Neural crest cell (in vitro differentiated cells): Measurements from ENCODE around the gene POGK. TPM values are rescaled to one million over a fixed set of nuclear protein-coding genes. Genes with fewer than 3 reads are reported as not detected.
A peak's percentile ranks its signal among the peaks of the same experiment; 100 is the strongest.

Source experiments
- DNase-seq: peaks from one replicate; pipeline ENCODE4 v3.0.0; 2021; ENCODE audit warnings: low read depth, mixed read lengths, low spot score
- H3K27ac Mint-ChIP-seq: one replicate; pipeline ENCODE4 v1.8.0; 2021; ENCODE audit warnings: mild to moderate bottlenecking, mixed read lengths; ENCODE audit not compliant: unreplicated experiment
- H3K27me3 Mint-ChIP-seq: 2 replicates; pipeline ENCODE4 v1.8.0; 2021; ENCODE audit warnings: low read depth, mild to moderate bottlenecking, mixed read lengths
- H3K36me3 Mint-ChIP-seq: 2 replicates; pipeline ENCODE4 v1.8.0; 2021; ENCODE audit warnings: low read depth, mild to moderate bottlenecking, mixed read lengths
- H3K4me1 Mint-ChIP-seq: 2 replicates; pipeline ENCODE4 v1.8.0; 2021; ENCODE audit warnings: mixed read lengths
- H3K4me3 Mint-ChIP-seq: one replicate; pipeline ENCODE4 v1.8.0; 2021; ENCODE audit warnings: mild to moderate bottlenecking, mixed read lengths
- H3K9me3 Mint-ChIP-seq: 2 replicates; pipeline ENCODE4 v1.8.0; 2021; ENCODE audit warnings: mixed read lengths
- long read RNA-seq: library from polyadenylated mRNA; unstranded; transcript quantifications from one replicate; pipeline ENCODE4 v2.0.0, GENCODE V29; 2020
- total RNA-seq: library from RNA; stranded (reverse); gene quantifications from 2 replicates; pipeline ENCODE4 v1.2.1, GENCODE V29; 2021
- TF ChIP-seq, protein P1 (sequence below): fragments of 200-600 bp; sonication (generic); conservative IDR thresholded peaks from 2 replicates; pipeline ENCODE4 v1.5.0; 2021; ENCODE audit warnings: antibody characterized with exemption, mild to moderate bottlenecking

POGK gene, protein sequence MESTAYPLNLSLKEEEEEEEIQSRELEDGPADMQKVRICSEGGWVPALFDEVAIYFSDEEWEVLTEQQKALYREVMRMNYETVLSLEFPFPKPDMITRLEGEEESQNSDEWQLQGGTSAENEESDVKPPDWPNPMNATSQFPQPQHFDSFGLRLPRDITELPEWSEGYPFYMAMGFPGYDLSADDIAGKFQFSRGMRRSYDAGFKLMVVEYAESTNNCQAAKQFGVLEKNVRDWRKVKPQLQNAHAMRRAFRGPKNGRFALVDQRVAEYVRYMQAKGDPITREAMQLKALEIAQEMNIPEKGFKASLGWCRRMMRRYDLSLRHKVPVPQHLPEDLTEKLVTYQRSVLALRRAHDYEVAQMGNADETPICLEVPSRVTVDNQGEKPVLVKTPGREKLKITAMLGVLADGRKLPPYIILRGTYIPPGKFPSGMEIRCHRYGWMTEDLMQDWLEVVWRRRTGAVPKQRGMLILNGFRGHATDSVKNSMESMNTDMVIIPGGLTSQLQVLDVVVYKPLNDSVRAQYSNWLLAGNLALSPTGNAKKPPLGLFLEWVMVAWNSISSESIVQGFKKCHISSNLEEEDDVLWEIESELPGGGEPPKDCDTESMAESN
- 57.3 and 60.0 TPM in 2 replicates for total RNA-seq
- long read RNA-seq, full-length matches to known transcripts, result 13 of 40 reads
- long read RNA-seq, partial matches to known transcripts, result 20 of 40 reads
- long read RNA-seq, other reads (novel, unspliced or antisense), result 7 of 40 reads

DNA sequence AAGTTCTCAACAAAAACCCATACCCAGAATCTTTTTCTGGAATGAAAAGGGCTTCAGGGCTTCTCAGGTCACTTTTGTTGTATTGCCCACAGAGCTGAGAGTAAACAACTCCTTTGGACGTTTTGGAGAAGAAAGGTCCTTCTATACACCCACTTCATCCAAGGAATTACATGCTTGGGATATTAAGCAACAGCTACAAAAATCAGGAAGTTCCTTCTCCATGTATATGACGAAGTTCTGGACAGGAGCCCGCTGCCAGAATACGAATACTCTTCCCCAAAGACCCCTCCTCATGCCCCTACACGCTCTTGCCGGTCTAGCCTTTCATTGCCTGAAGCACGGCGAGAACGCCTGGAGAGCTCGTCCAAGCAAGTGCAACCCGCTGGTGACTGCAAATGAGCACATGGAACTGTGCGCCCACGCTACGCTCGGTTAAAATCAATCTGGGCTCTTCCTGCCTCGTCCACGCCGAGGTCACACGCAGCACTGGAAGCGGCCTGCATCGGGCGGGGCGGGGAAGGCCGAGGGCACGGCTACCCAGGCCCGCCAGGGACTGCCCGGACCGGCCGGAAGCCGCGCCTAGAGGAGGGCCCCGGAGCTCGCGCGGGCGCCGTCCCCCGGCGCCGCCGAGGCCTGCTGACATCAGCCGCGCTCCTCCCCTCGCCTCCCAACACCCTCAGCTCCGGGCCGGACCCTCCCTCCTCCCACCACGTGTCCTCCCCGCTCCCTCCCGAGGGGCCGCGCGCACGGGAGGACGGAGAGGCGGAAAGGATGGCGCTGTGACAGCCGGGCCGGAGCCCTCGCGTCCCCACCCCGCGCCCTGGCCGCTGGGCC is at the start of gene POGK:
Gene POGK (plus strand): TSS at position 710 of the 834 bp plus-strand sequence. CDS start 1,482 bp downstream, outside the sequence.
- peak within 1 kb of the TSS; percentile 95 for H3K27ac Mint-ChIP-seq
- peaks cover 33% of the 10 kb centered on the region for H3K4me1 Mint-ChIP-seq
- H3K36me3 Mint-ChIP-seq, result peaks cover 12% of the 10 kb centered on the region
- TF ChIP-seq, protein P1, sequence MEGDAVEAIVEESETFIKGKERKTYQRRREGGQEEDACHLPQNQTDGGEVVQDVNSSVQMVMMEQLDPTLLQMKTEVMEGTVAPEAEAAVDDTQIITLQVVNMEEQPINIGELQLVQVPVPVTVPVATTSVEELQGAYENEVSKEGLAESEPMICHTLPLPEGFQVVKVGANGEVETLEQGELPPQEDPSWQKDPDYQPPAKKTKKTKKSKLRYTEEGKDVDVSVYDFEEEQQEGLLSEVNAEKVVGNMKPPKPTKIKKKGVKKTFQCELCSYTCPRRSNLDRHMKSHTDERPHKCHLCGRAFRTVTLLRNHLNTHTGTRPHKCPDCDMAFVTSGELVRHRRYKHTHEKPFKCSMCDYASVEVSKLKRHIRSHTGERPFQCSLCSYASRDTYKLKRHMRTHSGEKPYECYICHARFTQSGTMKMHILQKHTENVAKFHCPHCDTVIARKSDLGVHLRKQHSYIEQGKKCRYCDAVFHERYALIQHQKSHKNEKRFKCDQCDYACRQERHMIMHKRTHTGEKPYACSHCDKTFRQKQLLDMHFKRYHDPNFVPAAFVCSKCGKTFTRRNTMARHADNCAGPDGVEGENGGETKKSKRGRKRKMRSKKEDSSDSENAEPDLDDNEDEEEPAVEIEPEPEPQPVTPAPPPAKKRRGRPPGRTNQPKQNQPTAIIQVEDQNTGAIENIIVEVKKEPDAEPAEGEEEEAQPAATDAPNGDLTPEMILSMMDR, result no peak
- peak; percentile 78 for DNase-seq
- peak within 1 kb of the TSS; percentile 94 for H3K4me3 Mint-ChIP-seq
- H3K9me3 Mint-ChIP-seq, result peaks cover 5% of the 10 kb centered on the region
- H3K27me3 Mint-ChIP-seq, result peaks cover 2% of the 10 kb centered on the region

DNA sequence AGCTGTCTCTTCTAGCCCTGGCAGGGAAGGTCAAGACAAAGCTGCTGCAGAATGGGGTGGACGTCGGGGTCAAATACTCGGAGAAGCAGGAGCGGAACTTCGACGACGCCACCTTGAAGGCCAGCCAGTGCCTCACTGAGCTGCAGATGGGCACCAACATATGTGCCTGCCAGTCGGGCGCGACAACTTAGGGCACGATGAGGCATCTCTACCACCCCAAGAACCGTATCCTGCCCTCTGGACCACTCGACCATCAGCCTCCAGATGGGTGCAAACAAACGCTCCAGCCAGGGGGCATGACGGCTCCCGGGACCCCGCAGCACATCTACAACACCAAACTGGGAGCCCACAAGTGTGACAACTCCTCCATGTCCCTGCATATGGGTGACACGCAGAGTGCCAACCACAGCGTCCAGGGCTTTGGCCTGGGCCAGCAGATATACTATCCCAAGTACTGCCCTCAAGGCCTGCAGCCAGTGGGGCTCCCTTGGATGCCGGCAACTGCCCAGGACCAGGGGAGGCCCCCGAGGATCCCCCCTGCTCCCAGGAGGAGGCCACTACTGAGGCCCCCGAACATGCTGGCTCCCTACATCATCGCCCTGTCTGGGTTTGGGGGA is 42.5 kb upstream of the POGK start:
- DNase-seq, result no peak
- Mint-ChIP-seq H3K27ac (no peak overlapping the region), H3K4me3 (no peak overlapping the region), H3K4me1 (no peaks in the 10 kb centered on the region), H3K36me3 (no peaks in the 10 kb centered on the region), H3K9me3 (peaks cover 3% of the 10 kb centered on the region), H3K27me3 (peaks cover 4% of the 10 kb centered on the region)
- TF ChIP-seq, protein P1, result no peak

DNA sequence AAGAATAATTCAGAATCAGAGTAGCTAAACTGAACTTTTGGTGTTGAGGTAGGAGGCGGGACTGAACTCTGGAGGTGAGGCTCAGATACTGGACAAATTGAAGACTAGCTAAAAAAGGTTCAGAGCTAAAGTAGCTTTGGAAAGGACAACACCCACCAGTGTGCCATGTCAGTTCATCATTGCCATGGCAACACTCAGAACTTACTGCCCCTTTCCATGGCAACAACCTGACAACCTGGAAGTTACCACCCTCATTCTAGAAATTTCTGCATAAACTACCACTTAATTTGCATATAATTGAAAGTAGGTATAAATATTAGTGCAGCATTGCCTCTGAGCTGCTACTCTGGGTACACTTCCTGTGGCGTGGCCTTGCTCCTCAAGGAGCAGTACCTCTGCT is 30.3 kb upstream of the POGK start:
- H3K27ac Mint-ChIP-seq, result no peak overlapping the region
- H3K9me3 Mint-ChIP-seq, result peaks cover 2% of the 10 kb centered on the region
- no peak for DNase-seq
- H3K27me3 Mint-ChIP-seq, result peaks cover 5% of the 10 kb centered on the region
- H3K4me3 Mint-ChIP-seq, result no peak overlapping the region
- H3K36me3 Mint-ChIP-seq, result no peaks in the 10 kb centered on the region
- H3K4me1 Mint-ChIP-seq, result no peaks in the 10 kb centered on the region
- TF ChIP-seq, protein P1, result no peak

DNA sequence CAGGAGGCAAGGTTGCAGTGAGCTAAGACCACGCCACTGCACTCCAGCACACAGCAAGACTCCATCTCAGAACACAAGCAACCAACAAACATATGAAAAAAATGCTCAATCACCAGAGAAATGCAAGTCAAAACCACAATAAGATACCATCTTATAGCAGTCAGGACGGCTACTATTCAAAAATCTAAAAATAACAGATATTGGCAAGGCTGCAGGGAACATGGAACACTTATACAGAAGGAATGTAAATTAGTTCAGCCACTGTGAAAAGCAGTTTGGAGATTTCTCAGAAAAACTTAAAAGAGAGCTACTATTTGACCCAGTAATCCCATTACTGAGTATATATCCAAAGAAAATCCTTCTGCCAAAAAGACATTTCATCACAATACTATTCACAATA is 27.6 kb upstream of the POGK start:
- Mint-ChIP-seq H3K4me3 (no peak overlapping the region), H3K9me3 (peaks cover 2% of the 10 kb centered on the region), H3K36me3 (no peaks in the 10 kb centered on the region), H3K27ac (no peak overlapping the region), H3K4me1 (no peaks in the 10 kb centered on the region), H3K27me3 (peaks cover 5% of the 10 kb centered on the region)
- DNase-seq, result no peak
- TF ChIP-seq, protein P1, result no peak
